ENCODE measurements around the gene H2BK1.

DNA sequence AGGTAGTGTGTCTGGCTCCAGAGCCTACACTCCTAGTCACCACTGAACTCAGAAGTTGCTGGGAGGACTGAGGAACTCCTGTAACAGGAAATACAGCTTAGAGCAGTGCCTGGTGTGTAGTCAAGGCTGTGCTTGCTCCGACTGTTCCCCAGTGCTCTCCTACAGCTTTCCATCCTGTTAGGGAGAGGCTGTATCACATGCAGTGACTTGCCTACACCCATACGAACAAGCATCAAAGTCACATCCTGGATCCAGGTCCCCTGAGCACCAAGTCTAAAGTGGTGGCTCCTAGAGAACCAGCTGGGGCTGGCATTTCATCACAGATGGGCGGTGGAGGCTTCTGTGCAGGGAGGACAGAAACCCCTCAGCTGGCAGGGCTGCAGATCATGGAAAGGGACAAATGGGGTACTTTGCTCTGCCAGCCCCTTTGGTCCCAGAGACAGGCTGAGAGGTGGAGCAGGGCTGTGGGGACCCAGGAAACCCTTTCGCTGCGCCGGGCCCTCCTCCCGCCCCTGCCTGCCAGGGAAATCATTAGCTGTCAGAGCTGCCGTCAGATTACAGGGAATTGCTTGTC lies 30.9 kb downstream of the H2BK1 start:
- TF ChIP-seq, protein P1, sequence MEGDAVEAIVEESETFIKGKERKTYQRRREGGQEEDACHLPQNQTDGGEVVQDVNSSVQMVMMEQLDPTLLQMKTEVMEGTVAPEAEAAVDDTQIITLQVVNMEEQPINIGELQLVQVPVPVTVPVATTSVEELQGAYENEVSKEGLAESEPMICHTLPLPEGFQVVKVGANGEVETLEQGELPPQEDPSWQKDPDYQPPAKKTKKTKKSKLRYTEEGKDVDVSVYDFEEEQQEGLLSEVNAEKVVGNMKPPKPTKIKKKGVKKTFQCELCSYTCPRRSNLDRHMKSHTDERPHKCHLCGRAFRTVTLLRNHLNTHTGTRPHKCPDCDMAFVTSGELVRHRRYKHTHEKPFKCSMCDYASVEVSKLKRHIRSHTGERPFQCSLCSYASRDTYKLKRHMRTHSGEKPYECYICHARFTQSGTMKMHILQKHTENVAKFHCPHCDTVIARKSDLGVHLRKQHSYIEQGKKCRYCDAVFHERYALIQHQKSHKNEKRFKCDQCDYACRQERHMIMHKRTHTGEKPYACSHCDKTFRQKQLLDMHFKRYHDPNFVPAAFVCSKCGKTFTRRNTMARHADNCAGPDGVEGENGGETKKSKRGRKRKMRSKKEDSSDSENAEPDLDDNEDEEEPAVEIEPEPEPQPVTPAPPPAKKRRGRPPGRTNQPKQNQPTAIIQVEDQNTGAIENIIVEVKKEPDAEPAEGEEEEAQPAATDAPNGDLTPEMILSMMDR (conservative IDR thresholded peaks at IDR 0.05) = no peak
- no peak for TF ChIP-seq ZFX (IDR thresholded peaks at IDR 0.05)
